Bronchial epithelial cell (primary cell): ENCODE data around the gene CFAP69. TPM values are rescaled to one million over a fixed set of nuclear protein-coding genes. Genes with fewer than 3 reads are reported as not detected.
"Not testable (repeated sequence)": the region's sequence is repeated elsewhere in the genome, so short reads cannot be mapped to it uniquely, and the experiment has no call there.

Experiments used
- DNase-seq: peaks from one replicate; pipeline ENCODE4 v3.0.0-alpha.2; 2010; ENCODE audit warnings: low read depth
- FAIRE-seq: peaks from 2 replicates; lab custom pipeline; 2011; peaks lifted over from hg19 to GRCh38; lab: Jason Lieb, UNC
- H3K27me3 ChIP-seq: 2 replicates; pipeline ENCODE4 v1.5.1; 2011; ENCODE audit warnings: low read length; ENCODE audit not compliant: control insufficient read depth, insufficient read depth
- H3K36me3 ChIP-seq: 2 replicates; pipeline ENCODE4 v1.5.1; 2011; ENCODE audit warnings: low read length; ENCODE audit not compliant: control insufficient read depth, insufficient read depth
- H3K4me3 ChIP-seq: 2 replicates; pipeline ENCODE4 v1.5.1; 2011; ENCODE audit warnings: mild to moderate bottlenecking, low read depth, low read length, control low read depth
- total RNA-seq: library from RNA; depleted of rRNA; stranded (reverse); fragments of >200 nt; gene quantifications from 2 replicates; pipeline ENCODE4 v1.2.1, GENCODE V29; 2014
- TF ChIP-seq, protein P1 (sequence below): IDR thresholded peaks from 2 replicates; pipeline ENCODE4 v1.5.1; 2011; ENCODE audit warnings: mild to moderate bottlenecking, moderate library complexity, low read length, control low read depth, inconsistent platforms; ENCODE audit not compliant: insufficient read depth, severe bottlenecking

The CFAP69 gene
- total RNA-seq, 1 donor from 2014 or later: 0.53 TPM

DNA sequence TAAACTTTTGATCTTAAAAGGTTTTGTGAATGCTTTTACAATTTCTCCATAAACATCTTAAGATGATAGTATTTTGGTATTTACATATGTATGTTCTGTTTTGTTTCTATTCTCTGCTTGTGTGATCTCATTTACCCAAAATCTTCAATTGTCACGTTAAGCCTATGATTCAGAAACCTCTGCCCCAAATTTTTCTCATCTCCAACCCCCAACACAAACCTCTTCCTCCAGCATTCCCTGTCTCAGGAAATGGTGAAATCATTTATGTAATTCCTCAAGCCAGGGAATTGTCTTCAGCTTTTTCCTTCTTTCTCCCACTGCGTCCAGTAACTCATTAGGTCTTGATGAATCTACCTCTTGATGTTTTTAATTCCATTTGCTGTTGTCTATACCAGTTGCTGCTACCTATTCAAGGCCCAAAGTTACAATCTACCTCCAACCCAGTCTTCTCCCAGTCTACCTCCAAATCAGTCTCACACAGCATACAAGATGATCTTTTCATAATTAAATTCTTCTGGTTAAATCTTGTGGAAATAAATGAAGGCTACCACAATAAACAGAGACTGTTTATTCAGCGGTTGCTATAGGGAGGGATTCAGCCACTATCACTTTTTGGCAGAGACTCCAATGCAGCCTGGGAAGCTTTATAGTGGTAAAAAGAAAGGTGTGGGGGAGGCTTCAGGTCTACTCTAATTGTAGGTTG lies 5.8 kb downstream of the CFAP69 start:
- Histone ChIP-seq H3K27me3 (no peaks in the 10 kb centered on the region), H3K4me3 (no peak overlapping the region), H3K36me3 (no peaks in the 10 kb centered on the region)
- TF ChIP-seq, protein P1, sequence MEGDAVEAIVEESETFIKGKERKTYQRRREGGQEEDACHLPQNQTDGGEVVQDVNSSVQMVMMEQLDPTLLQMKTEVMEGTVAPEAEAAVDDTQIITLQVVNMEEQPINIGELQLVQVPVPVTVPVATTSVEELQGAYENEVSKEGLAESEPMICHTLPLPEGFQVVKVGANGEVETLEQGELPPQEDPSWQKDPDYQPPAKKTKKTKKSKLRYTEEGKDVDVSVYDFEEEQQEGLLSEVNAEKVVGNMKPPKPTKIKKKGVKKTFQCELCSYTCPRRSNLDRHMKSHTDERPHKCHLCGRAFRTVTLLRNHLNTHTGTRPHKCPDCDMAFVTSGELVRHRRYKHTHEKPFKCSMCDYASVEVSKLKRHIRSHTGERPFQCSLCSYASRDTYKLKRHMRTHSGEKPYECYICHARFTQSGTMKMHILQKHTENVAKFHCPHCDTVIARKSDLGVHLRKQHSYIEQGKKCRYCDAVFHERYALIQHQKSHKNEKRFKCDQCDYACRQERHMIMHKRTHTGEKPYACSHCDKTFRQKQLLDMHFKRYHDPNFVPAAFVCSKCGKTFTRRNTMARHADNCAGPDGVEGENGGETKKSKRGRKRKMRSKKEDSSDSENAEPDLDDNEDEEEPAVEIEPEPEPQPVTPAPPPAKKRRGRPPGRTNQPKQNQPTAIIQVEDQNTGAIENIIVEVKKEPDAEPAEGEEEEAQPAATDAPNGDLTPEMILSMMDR: no peak
- DNase-seq (no peak), FAIRE-seq (no peak)

DNA sequence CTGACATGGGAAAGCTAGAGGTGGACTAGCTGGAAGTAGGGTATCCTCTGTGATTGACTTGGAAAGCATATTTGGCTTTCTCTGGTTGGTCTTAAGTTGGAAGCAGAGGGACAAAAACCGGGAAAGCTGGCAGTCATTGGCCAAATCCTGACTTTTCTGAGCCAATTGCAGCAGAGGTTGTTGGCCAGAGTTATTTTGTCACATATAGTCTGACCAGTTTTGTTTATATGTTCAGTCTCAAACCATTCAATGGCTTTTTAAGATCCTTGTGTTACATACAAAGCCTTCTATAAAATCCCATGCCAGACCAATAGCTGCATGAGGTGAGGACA lies 6.3 kb downstream of the CFAP69 start:
- FAIRE-seq (no peak), DNase-seq (no peak)
- Histone ChIP-seq H3K4me3 (no peak overlapping the region), H3K27me3 (no peaks in the 10 kb centered on the region), H3K36me3 (no peaks in the 10 kb centered on the region)
- TF ChIP-seq, protein P1: no peak

DNA sequence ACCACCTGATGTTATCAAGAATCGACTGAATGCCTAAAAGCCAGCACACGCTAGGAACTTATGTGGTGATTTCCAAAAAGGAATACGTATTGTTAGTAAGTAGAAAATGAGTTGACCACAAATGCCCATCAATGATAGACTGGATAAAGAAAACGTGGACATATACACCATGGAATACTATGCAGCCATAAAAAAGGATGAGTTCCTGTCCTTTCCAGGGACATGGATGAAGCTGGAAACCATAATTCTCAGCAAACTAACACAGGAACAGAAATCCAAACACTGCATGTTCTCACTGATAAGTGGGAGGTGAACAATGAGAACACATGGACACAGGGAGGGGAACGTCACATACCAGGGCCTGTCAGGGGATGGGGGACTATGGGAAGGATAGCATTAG lies 11.0 kb downstream of the CFAP69 start:
- not testable (repeated sequence) for H3K36me3 ChIP-seq, DNase-seq, H3K27me3 ChIP-seq, H3K4me3 ChIP-seq, FAIRE-seq

DNA sequence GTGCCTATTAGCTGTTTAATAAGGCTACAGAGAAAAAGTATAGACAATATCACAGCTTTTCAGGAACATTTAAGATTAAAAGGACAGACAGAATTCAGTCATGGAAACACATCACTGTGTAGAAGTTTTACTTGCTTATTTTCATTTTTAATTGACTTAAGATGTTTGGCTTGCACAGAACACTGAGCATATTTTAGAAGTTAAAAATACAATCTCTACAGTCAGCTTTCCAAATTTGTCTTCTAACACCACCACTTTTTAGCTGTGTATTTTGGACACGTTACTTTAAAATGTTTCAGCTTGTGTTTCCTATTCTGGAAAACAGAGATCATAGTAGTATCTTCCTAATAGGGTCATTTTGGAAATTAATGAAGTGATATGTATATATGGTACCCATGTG lies 11.8 kb downstream of the CFAP69 start:
- H3K4me3 ChIP-seq: no peak overlapping the region
- TF ChIP-seq, protein P1: no peak
- no peaks in the 10 kb centered on the region for H3K36me3 ChIP-seq
- no peak for DNase-seq
- FAIRE-seq: no peak
- no peaks in the 10 kb centered on the region for H3K27me3 ChIP-seq

DNA sequence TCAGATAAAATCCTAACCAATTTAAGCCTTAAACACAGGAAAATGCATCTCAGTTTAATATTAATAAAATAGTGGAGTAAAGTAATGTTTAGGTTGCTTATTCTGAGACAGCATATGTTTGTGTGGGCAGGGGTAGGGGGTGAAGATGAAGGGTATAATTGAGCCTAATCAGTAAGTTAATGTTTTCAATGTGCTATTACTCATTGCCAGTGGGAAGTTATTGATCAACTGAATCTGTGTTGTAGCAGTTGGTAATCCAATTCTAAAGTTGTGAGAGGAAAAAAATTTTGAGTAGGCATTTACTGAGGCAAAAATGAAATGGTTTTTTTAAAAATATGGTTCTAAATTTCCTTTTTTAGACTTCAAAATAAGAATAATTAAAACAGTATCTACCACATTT lies 16.5 kb downstream of the CFAP69 start:
- H3K27me3 ChIP-seq: no peaks in the 10 kb centered on the region
- TF ChIP-seq, protein P1: no peak
- no peaks in the 10 kb centered on the region for H3K36me3 ChIP-seq
- DNase-seq (no peak), FAIRE-seq (no peak)
- no peak overlapping the region for H3K4me3 ChIP-seq

DNA sequence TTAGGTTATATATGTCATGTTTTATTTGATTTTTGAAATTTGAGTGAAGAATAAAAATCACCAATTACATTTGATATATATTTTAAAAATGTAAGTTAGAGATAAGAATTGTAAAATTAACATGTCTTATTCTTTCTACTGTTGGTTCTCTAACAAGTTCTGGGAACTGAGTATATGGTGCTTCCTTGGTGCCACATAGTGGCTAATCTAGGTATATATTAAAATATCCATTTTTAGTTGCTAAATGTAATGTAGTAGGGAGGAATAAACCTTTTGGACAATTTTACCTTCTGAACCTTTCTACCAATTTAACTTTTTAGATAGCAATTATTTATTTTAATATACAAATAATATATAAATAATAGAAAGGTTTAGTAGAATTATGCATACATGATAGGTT lies 17.5 kb downstream of the CFAP69 start:
- no peak for FAIRE-seq

More for the DNA sequence above, 17.5 kb downstream of the CFAP69 start:
- H3K4me3 ChIP-seq: no peak overlapping the region
- TF ChIP-seq, protein P1: peak; percentile 17
- DNase-seq: peak; percentile 49
- H3K27me3 ChIP-seq: no peaks in the 10 kb centered on the region
- no peaks in the 10 kb centered on the region for H3K36me3 ChIP-seq
